DMS153 treated with DMSO at 0.1 percent for 48 hours (cell line): ENCODE measurements around the gene DDR2.
"Not testable (repeated sequence)": the region's sequence is repeated elsewhere in the genome, so short reads cannot be mapped to it uniquely, and the experiment has no call there.

ENCODE experiments used
- DNase-seq: peaks from one replicate; lab custom pipeline; 2025; ENCODE audit not compliant: unreplicated experiment; lab: John Stamatoyannopoulos, UW

The DDR2 gene

DNA sequence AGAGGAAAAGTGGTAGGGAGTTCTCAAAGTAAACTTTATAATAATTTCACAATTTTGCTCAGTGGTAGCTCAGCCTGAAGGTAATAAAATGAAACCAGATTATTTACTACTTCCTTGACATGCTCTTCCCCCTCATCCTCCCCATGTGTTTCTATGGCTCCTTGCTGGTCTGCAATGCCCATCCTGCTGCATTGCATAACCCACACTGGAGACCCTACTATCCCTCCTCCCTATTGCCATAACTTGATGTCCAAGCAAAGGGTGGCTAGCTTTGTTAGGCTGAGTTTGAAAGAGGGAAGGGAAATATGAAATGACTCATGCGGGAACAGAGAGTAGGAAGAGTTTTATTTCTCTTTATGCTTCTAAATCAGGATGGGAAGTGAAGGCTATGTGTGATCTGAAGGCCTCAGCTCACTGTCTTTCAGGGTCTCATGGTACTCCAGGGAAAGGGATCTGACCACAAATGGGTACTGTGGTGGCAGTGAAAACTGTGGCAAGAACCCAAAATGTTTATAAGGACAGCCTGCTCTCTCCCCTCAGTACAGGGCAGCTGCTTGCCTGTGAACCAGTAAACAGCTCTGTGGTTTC lies 121.8 kb downstream of the DDR2 start:
- DNase-seq, result no peak

DNA sequence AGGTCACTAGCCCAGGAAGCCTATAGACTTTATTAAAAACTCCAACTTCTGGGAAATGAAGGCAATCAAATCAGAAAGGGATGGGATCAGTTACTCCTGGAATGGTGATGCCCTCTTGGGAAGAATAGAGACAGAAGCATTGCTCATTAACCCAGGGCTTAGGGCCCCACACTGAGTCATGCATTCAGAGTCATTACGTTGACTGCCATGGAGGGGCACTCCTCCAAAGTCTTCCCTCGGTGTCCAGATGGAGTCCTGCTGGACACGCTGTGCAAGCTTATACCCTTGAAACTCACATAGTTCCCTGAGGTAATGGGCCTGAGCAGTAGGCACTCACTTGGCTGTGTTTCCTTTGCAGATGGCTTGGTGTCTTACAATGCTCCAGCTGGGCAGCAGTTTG lies 123.0 kb downstream of the DDR2 start:
- no peak for DNase-seq

DNA sequence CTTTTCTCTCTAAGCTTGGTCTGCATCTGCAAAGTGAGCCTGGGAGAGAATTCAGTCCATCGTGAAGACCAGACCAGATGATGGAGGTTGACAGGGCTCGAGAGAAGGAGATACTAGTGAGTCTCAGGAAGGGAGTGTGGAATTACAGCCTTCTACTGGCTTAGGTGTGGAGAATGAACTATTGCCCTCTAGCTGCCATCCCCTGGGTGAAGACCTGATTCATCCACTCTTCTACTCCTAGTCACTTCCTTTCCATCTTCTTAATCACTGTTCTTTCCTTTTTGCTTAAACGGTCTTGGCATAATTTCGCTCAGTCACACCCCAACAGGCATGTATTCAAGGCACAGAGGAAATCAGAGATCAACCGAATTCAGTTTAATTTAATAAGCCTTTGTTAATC lies 124.3 kb downstream of the DDR2 start:
- DNase-seq, result no peak

GRCh38 chr1:162757476-162757875 lies 125.2 kb downstream of the DDR2 start:
- DNase-seq, result no peak

GRCh38 chr1:162765788-162766187 lies 133.5 kb downstream of the DDR2 start:
- DNase-seq, result no peak

DNA sequence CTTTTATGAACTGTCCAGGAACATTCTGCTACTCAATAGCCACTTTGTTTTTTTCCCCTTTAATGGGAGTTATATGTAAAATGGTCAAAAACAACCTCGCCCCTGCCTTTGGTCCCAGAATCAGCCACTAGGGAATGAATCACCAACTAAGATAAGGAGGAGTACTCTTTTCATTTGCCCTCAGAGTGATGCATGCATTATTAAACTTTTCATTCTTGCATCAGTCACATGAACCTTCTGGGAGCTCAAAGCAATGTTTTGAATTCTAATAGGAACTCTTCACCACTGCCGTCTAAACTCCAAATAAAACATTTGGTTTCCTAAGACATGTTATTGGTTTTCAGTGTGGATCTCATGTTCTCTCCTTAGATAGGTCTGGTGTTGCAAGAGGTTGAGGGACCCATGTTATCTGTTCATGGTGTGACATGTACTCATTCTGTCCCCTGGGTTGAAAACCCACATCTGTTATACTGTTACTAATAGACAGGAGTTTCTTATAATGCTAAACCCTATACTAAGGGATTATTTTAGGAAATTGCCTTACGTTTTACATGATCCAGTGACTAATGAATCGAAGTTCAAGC lies 140.4 kb downstream of the DDR2 start:
- DNase-seq, result no peak

DNA sequence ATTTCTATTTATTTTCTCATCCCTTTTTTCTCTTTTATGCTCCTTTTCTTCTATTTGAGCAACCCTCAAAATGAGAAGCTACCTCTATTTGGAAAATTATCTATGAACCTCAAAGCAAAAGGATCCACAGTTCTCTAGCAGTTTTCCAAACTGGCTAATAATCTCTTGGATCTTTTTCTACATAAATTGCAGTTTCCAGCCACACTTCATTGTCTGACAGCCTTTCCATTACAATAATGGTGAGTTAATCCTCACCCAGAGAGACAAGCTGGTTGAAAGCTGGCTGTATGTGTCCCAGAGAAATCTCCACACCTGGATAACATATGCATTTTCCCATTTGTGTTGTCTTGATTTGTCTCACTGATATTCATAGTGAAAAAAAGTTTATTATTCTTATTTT lies 141.7 kb downstream of the DDR2 start:
- no peak for DNase-seq

- DNase-seq, result no peak
Measured at GRCh38 chr1:162779043-162779442, 146.8 kb downstream of the DDR2 start.

DNA sequence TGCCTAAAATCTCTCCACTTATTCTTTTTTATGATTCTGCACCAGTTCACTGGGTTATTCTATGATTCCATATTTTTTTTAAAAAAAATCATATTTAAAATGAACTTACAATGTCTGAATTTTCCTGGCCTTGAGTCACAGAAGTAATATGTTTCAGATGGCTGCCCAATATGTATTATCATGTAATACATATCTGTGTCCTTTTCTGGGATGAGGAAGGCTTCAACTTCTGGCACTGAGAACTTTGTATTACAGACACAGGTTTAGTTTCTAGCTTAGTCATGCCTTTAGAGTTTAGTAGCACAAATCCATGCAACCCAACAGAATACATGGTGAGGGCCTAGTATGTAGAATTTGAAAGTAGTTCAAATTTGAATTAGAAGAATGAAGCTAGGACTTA lies 150.4 kb downstream of the DDR2 start:
- DNase-seq, result no peak

DNA sequence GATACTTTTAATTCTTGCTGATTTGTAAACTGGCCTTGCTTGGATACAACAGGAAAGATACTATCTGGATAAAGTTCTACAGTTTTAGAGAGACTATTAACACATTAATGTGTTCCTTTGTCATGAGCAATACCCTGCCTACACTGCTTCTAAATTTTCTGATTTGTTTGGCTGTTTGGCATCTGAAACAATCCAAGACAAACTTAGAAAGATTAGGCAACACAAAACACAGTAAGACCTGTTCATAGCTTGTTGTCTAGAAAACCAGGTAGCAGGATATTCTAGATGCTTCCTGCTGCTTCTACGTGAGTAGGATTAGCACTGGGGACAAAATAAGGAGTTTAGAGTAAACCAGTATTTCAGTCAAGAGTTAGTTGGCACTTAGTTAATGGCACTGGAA lies 152.7 kb downstream of the DDR2 start:
- DNase-seq, result not testable (repeated sequence)

DNA sequence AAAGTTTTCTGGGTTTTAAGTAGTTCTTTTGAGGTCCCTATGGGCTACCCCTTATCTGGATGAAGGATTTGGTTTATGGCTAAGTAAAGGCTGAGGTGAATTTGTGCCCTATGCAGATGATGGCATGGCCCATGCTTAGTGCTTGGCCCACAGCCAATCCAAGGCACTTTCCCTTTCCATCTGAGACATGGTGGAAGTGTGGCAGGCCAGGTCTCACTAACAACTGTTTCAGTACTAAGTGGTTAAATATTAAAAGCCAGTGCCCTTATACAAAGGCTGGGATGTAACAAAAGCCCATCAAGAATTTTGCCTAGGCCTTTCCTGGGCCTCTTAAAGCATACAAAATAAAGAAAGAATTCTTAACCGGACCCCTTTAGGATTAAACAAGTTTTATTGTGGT lies 156.5 kb downstream of the DDR2 start:
- not testable (repeated sequence) for DNase-seq

GRCh38 chr1:162790303-162790984 lies 158.2 kb downstream of the DDR2 start, which contains the start of gene HSD17B7:
Gene HSD17B7 (plus strand): TSS chr1:162790702. CDS start chr1:162790801, 99 bp downstream.
- peak; percentile 74 for DNase-seq

GRCh38 chr1:162790985-162791357 lies 158.7 kb downstream of the DDR2 start:
- DNase-seq, result not testable (repeated sequence)

- DNase-seq, result not testable (repeated sequence)
Measured at GRCh38 chr1:162794284-162794683, 162.0 kb downstream of the DDR2 start.

DNA sequence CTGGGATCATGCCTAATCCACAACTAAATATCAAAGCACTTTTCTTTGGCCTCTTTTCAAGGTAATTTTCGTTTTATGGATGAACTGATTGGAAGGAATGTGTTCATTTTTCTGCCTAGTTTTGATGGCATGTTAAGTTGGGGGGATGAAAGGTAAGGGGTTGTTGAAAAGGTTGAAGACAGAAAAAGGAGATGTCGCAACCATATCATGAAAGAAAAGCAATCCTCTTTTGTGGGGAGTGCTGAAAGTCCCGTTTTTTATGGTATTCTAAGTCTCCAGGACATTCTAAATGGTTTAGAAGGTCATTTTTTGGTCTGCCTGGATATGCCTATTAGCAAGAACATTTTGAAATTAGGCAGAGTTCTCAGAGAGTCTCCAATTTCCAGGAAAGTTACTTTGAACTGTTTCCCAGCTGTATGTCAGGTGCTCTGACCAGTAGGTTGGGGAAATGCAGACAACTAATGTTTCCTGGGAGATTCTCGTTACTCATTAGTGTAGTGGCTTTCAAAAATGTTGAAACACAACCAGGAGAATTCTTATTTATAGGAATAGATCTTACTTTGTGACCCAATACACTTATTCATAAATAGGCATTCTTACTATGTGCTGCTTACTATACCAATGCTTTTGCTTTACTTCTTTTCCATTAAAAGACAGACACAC lies 164.5 kb downstream of the DDR2 start:
- DNase-seq, result not testable (repeated sequence)

DNA sequence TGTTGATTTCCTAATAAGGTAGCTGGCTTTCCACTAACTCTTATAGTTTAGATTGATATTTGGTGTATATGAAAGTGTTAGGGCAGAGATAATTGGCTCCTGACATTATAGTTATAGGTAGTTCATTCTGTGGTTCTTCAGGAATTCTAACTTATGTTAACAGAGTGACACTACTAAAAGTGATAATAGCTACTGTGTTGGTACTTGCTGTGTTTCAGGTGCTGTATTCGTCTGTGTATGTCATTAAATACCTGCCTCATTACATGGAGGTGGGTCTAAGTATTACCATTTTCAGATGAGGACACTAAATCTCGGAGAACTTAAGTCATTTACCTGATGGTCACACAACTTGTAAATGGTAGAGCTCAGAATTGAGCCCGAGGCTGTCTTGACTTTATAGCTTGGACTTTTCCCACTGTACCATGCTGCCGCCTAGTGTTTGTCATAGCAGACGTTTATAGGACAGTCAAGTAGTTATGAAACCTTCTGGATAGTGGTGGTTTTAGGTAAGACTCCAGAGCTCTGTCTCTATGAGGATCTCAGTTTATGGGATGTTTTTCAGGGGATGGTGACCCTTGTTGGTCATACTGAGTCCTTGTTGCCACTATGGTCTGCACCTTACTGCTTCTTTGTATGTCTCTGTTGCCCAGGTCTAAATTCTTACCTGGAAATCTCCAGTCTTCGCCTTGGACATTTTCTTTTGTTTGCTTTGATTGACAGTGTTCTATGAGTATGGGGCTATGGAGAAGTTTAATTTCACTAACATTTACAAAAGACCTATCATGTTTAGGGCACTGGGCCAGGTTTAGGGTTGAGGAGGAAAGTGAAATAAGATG lies 167.9 kb downstream of the DDR2 start:
- peak; percentile 81 for DNase-seq

- DNase-seq, result not testable (repeated sequence)
Measured at GRCh38 chr1:162807503-162807902, 175.2 kb downstream of the DDR2 start.

DNA sequence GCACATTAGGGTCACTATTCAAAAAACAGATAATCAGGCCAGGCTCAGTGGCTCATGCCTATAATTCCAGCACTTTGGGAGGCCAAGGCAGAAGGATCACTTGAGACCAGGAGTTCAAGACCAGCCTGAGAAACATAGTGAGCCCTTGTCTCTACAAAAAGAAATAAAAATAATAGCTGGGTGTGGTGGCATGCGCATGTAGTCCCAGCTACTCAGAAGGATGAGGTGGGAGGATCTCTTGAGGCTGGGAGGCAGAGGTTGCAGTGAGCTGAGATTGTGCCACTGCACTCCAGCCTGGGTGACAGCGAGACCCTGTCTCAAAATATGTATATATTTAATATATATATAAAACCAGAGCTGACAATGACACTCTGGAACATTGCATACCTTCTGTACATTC lies 180.1 kb downstream of the DDR2 start:
- not testable (repeated sequence) for DNase-seq

DNA sequence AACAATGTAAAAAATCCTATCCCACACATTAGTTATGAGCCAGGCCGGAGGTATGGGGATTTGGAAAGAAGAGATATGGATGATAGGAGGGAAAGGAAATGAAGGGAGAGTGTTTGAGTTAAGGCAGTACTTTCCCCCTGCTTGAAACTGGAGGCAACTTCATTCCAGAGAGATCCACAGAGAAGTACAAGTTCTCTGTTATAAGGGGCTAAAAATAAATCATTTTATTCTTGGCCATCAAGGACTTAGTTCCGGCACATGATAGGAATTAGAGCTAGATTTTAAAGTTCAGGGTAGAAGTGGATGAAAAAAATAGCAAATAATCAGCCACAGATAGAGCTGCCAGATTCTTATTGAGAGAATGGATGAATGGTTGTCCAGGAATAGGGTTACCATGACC lies 185.9 kb downstream of the DDR2 start:
- not testable (repeated sequence) for DNase-seq

DNA sequence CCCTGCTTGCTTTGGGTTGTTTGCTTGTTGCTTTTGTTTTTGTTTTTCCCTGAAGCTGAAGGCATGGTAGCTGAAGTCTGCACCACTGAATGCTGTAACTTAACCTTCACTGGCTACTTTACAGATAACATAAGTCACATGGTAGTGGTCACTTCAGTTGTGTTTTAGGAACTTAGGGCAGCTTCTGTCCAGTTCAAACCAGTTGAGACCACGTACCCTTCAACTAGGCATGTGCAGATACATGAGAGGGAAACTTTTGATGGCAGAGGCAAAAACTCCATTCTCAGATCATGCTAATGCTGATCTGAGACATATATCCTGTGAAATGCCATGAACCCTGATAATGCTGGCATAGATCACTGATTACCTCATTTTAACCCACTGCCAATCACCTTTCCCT lies 186.4 kb downstream of the DDR2 start:
- DNase-seq, result not testable (repeated sequence)
